H9 (cell line): ENCODE results near the gene SPDYE1. TPM values are rescaled to one million over a fixed set of nuclear protein-coding genes. Genes with fewer than 3 reads are reported as not detected.

Experiments
- DNase-seq: peaks from one replicate; pipeline ENCODE4 v3.0.0-alpha.2; 2017
- H2AFZ ChIP-seq: one replicate; pipeline ENCODE4 v1.6.1; 2013; ENCODE audit warnings: mild to moderate bottlenecking, low read length, control low read depth, moderate library complexity
- H2AK5ac ChIP-seq: 2 replicates; pipeline ENCODE4 v1.6.1; 2013; ENCODE audit warnings: low read length, control low read depth, mixed read lengths; ENCODE audit not compliant: insufficient read length
- H2BK120ac ChIP-seq: one replicate; pipeline ENCODE4 v1.6.1; 2013; ENCODE audit warnings: low read depth, mild to moderate bottlenecking, low read length, control low read depth, inconsistent platforms; ENCODE audit not compliant: poor library complexity, severe bottlenecking
- H2BK12ac ChIP-seq: 2 replicates; pipeline ENCODE4 v1.6.1; 2013; ENCODE audit warnings: low read length, control low read depth, mixed read lengths, low read depth; ENCODE audit not compliant: insufficient read length
- H2BK15ac ChIP-seq: 2 replicates; pipeline ENCODE4 v1.6.1; 2013; ENCODE audit warnings: low read depth, low read length, control low read depth
- H2BK20ac ChIP-seq: one replicate; pipeline ENCODE4 v1.6.1; 2013; ENCODE audit warnings: low read depth, mild to moderate bottlenecking, low read length, control low read depth, inconsistent platforms; ENCODE audit not compliant: poor library complexity, severe bottlenecking
- H2BK5ac ChIP-seq: 2 replicates; pipeline ENCODE4 v1.6.1; 2013; ENCODE audit warnings: low read length, control low read depth, mixed read lengths; ENCODE audit not compliant: insufficient read length
- H3K14ac ChIP-seq: 2 replicates; pipeline ENCODE4 v1.6.1; 2013; ENCODE audit warnings: low read length, control low read depth; ENCODE audit not compliant: insufficient read depth
- H3K18ac ChIP-seq: 2 replicates; pipeline ENCODE4 v1.6.1; 2013; ENCODE audit warnings: low read depth, mild to moderate bottlenecking, mixed read lengths, low read length, control low read depth; ENCODE audit not compliant: insufficient read length
- H3K23ac ChIP-seq: 2 replicates; pipeline ENCODE4 v1.6.1; 2013; ENCODE audit warnings: low read length, control low read depth, mixed read lengths, low read depth; ENCODE audit not compliant: insufficient read length
- H3K23me2 ChIP-seq: 2 replicates; pipeline ENCODE4 v1.6.1; 2013; ENCODE audit warnings: low read depth, mild to moderate bottlenecking, mixed read lengths, low read length, control low read depth; ENCODE audit not compliant: insufficient read length, poor library complexity, severe bottlenecking
- H3K27ac ChIP-seq: 2 replicates; pipeline ENCODE4 v1.5.1; 2013; ENCODE audit warnings: low read length, control low read depth, mixed read lengths, low read depth; ENCODE audit not compliant: insufficient read length
- H3K27me3 ChIP-seq: 2 replicates; pipeline ENCODE4 v1.6.1; 2013; ENCODE audit warnings: low read length, control low read depth, inconsistent platforms; ENCODE audit not compliant: insufficient read depth
- H3K4ac ChIP-seq: 2 replicates; pipeline ENCODE4 v1.6.1; 2013; ENCODE audit warnings: low read depth, mild to moderate bottlenecking, control low read depth, inconsistent platforms, low read length, moderate library complexity
- H3K4me1 ChIP-seq: 2 replicates; pipeline ENCODE4 v1.6.1; 2013; ENCODE audit warnings: low read length, control low read depth, inconsistent platforms; ENCODE audit not compliant: insufficient read depth
- H3K4me2 ChIP-seq: 2 replicates; pipeline ENCODE4 v1.6.1; 2013; ENCODE audit warnings: low read length, control low read depth, mixed read lengths; ENCODE audit not compliant: insufficient read length, insufficient read depth
- H3K56ac ChIP-seq: 2 replicates; pipeline ENCODE4 v1.6.1; 2013; ENCODE audit warnings: low read depth, mild to moderate bottlenecking, mixed read lengths, low read length, control low read depth; ENCODE audit not compliant: insufficient read length
- H3K79me1 ChIP-seq: 2 replicates; pipeline ENCODE4 v1.6.1; 2013; ENCODE audit warnings: low read depth, mild to moderate bottlenecking, moderate library complexity, low read length, control low read depth, inconsistent platforms; ENCODE audit not compliant: insufficient read depth, poor library complexity, severe bottlenecking
- H3K79me2 ChIP-seq: 2 replicates; pipeline ENCODE4 v1.6.1; 2013; ENCODE audit warnings: low read length, control low read depth, inconsistent platforms; ENCODE audit not compliant: insufficient read depth
- H3K9ac ChIP-seq: 2 replicates; pipeline ENCODE4 v1.6.1; 2013; ENCODE audit warnings: low read length, control low read depth, mixed read lengths; ENCODE audit not compliant: insufficient read length; ENCODE audit errors: extremely low read depth
- H3K9me3 ChIP-seq: one replicate; pipeline ENCODE4 v1.6.1; 2013; ENCODE audit warnings: low read depth, low read length, inconsistent platforms; ENCODE audit not compliant: control insufficient read depth
- H3T11ph ChIP-seq: one replicate; pipeline ENCODE4 v1.6.1; 2013; ENCODE audit warnings: mild to moderate bottlenecking, low read length, control low read depth, inconsistent platforms
- H4K20me1 ChIP-seq: one replicate; pipeline ENCODE4 v1.6.1; 2013; ENCODE audit not compliant: control insufficient read depth, insufficient read length, insufficient read depth
- H4K5ac ChIP-seq: 2 replicates; pipeline ENCODE4 v1.6.1; 2013; ENCODE audit warnings: low read depth, mild to moderate bottlenecking, mixed read lengths, low read length, control low read depth; ENCODE audit not compliant: insufficient read length
- H4K8ac ChIP-seq: replicated peaks from 2 replicates; pipeline ENCODE4 v1.6.1; 2013; ENCODE audit warnings: low read length, control low read depth, mixed read lengths, low read depth; ENCODE audit not compliant: insufficient read length
- H4K91ac ChIP-seq: 2 replicates; pipeline ENCODE4 v1.6.1; 2013; ENCODE audit warnings: low read depth, mild to moderate bottlenecking, moderate library complexity, mixed read lengths, low read length, control low read depth; ENCODE audit not compliant: insufficient read length
- H3K27ac Mint-ChIP-seq, 3 experiments: 2 replicates in 2 of 3; 3 replicates in 1 of 3; pipeline ENCODE4 v1.8.0; 2020 to 2021; ENCODE audit warnings: mixed read lengths in 3 of 3, mild to moderate bottlenecking in 1 of 3, moderate library complexity in 1 of 3
- H3K27me3 Mint-ChIP-seq: 2 replicates; pipeline ENCODE4 v1.8.0; 2021; ENCODE audit warnings: low read depth, mild to moderate bottlenecking, moderate library complexity, mixed read lengths
- H3K36me3 Mint-ChIP-seq, 3 experiments: 2 replicates in 2 of 3; 3 replicates in 1 of 3; pipeline ENCODE4 v1.8.0; 2020 to 2021; ENCODE audit warnings: low read depth in 3 of 3, mixed read lengths in 3 of 3; ENCODE audit not compliant: insufficient read depth in 1 of 3
- H3K4me1 Mint-ChIP-seq, 2 experiments: 2 replicates each; pipeline ENCODE4 v1.8.0; 2020; ENCODE audit warnings: mixed read lengths in 2 of 2
- H3K4me3 Mint-ChIP-seq, 2 experiments: 2 replicates in 1 of 2; 3 replicates in 1 of 2; pipeline ENCODE4 v1.8.0; 2020 to 2021; ENCODE audit warnings: mild to moderate bottlenecking in 2 of 2, mixed read lengths in 2 of 2, moderate library complexity in 1 of 2
- H3K9me3 Mint-ChIP-seq, 2 experiments: 2 replicates in 1 of 2; 3 replicates in 1 of 2; pipeline ENCODE4 v1.8.0; 2020; ENCODE audit warnings: mild to moderate bottlenecking in 2 of 2, mixed read lengths in 2 of 2, moderate library complexity in 1 of 2
- WGBS: extraction: QIAGEN DNeasy Blood & Tissue Kit; methylation state at CpG from one replicate; pipeline ENCODE4 v1.1.7; 2013; ENCODE audit warnings: missing lambda C conversion rate, low lambda C conversion rate, mixed read lengths; ENCODE audit not compliant: insufficient read length; ENCODE audit errors: extremely low coverage; 5-methylcytosine and 5-hydroxymethylcytosine counted together
- total RNA-seq: library from RNA; stranded (reverse); gene quantifications from 2 replicates; pipeline ENCODE4 v1.2.1, GENCODE V29; 2021
- TF ChIP-seq, protein P1 (sequence below): fragments of 200-600 bp; sonication (generic); conservative IDR thresholded peaks from 3 replicates; pipeline ENCODE4 v1.8.0; 2021; ENCODE audit warnings: antibody characterized with exemption, mild to moderate bottlenecking

The SPDYE1 gene
- total RNA-seq, 1 experiment from 2014 or later, result not detected

DNA sequence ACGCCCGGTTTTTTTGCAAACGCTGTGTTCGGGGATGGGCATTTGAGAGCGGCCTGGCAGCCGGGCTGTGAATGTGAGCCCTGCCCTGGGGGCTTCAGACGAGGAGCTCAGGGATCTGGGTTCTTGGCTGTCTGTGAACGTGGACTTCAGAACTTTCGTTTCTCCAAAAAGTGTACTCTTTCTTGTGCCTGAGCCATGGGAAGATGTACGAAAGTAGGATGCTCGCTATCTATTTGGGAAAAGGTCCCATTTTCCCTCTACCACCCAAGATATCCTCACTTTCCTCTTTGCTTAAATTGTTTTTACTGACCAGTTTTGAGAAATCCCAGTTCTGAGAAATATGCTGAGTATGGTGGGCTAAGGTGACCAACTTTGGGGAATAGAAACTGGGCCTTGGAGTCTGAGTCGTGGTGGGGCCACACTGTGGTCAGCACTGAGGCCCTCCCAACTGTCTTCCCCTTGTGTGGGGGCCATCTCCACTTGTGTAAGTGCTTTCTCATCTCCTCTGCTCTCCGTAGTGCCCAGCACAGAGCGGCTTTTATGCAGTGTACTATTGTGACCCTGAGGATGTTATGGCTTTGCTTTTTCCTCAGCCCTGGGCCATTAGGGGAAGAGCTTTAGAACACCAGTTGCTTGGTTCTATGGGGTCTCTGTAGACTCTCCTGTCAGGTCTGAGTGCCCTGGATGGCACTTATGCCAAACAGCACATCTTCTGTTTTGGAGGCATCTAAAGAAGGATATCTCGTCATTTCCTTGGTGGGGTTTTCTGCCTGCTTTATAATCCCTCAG, 47.7 kb downstream of the SPDYE1 start:
- Histone ChIP-seq H2AFZ (no peak overlapping the region), H3K79me1 (no peaks in the 10 kb centered on the region), H2BK120ac (no peak overlapping the region), H3K23ac (no peak overlapping the region), H3K14ac (no peak overlapping the region), H2BK20ac (no peak overlapping the region), H4K8ac (no peak overlapping the region), H2AK5ac (no peak overlapping the region), H4K91ac (no peak overlapping the region), H3K79me2 (peaks cover 2% of the 10 kb centered on the region; the same call in 1 of the 2 replicates), H3K27ac (no peak overlapping the region), H3K56ac (no peak overlapping the region), H3K4me1 (no peaks in the 10 kb centered on the region; the same call in 1 of the 2 replicates), H3K23me2 (peaks cover 15% of the 10 kb centered on the region), H3T11ph (no peak overlapping the region), H2BK15ac (no peak overlapping the region), H2BK5ac (no peak overlapping the region), H3K4me2 (peak overlapping the region; percentile 74), H3K27me3 (no peaks in the 10 kb centered on the region), H3K4ac (no peak overlapping the region), H4K20me1 (no peaks in the 10 kb centered on the region), H2BK12ac (no peak overlapping the region), H3K18ac (no peak overlapping the region), H3K9ac (peak overlapping the region; percentile 51), H3K9me3 (no peaks in the 10 kb centered on the region), H4K5ac (no peak overlapping the region)
- H3K9me3 Mint-ChIP-seq, result peaks cover 2 to 3% of the 10 kb centered on the region in 2 experiments; a peak in 4 of 5 replicates
- H3K27me3 Mint-ChIP-seq, result peaks cover 19% of the 10 kb centered on the region
- H3K4me3 Mint-ChIP-seq, result peak overlapping the region; percentile 84 to 87
- WGBS, result no CpG with 5 or more reads among the region's 15 CpGs
- peaks cover 14 to 21% of the 10 kb centered on the region in 2 experiments for H3K4me1 Mint-ChIP-seq
- H3K36me3 Mint-ChIP-seq, result peaks cover 1 to 17% (median 6%) of the 10 kb centered on the region in 3 experiments; a peak in 6 of 7 replicates
- TF ChIP-seq, protein P1, sequence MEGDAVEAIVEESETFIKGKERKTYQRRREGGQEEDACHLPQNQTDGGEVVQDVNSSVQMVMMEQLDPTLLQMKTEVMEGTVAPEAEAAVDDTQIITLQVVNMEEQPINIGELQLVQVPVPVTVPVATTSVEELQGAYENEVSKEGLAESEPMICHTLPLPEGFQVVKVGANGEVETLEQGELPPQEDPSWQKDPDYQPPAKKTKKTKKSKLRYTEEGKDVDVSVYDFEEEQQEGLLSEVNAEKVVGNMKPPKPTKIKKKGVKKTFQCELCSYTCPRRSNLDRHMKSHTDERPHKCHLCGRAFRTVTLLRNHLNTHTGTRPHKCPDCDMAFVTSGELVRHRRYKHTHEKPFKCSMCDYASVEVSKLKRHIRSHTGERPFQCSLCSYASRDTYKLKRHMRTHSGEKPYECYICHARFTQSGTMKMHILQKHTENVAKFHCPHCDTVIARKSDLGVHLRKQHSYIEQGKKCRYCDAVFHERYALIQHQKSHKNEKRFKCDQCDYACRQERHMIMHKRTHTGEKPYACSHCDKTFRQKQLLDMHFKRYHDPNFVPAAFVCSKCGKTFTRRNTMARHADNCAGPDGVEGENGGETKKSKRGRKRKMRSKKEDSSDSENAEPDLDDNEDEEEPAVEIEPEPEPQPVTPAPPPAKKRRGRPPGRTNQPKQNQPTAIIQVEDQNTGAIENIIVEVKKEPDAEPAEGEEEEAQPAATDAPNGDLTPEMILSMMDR, result no peak
- peak overlapping the region in 1 of 3 experiments; percentile 84; a peak in 1 of 7 replicates for H3K27ac Mint-ChIP-seq
- DNase-seq, result peak; percentile 10
